ENCODE data around the gene RMDN2.

- TF ChIP-seq CTCF (conservative IDR thresholded peaks at IDR 0.05): no peak
- TF ChIP-seq EZH2 (IDR thresholded peaks at IDR 0.05; ENCODE audit: low read depth): no peak
Measured at GRCh38 chr2:37934591-37935513, 9.8 kb downstream of the RMDN2 start.
